ENCODE data around the gene MSI2.

Gene MSI2

DNA sequence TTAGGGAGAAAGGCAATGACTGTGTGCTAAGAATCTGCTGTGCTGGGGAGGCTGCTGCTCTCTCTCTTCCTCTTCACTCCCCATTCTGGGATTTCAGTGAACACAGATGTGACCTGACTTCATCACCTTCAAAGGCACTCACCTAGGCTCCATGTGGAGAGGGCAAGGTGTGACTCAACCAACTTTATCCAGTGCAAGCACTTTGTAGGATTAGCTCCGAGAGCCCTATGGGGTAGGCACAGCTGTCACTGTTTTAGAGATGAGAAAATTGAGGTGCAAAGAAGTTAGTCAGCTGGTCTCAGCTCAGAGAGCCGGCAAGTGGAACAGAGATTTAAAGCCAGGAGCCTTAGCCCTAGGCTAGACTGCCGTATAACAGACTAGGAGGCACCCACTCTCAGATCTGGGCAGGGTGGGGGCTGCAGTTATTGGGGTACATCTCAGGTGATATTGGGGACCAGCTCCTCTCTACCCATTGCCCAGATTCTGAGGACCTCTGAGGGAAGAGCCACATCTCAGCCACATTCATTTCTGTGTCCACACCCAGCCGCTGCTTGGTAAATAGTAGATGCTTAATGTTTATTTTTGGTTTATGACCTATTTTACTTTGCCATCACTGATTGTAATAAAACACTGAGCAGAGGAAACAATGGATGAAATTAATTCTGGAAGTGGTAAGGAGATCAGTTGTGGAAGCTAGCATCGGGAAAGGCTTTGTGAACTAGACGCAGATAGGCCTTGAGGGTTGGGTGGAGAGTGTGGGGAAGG is 350.0 kb downstream of the MSI2 start:
- DNase-seq (ENCODE audit: low read depth, low spot score): no peak
- Histone ChIP-seq H3K27me3 (ENCODE audit: control insufficient read depth, insufficient read depth, low read length) (no peaks in the 10 kb centered on the region), H3K36me3 (ENCODE audit: control insufficient read depth, insufficient read depth, low read length) (no peaks in the 10 kb centered on the region), H3K9me3 (ENCODE audit: control insufficient read depth, insufficient read depth, low read length) (no peaks in the 10 kb centered on the region), H3K4me1 (ENCODE audit: control insufficient read depth, insufficient read depth, low read length) (peaks cover 12% of the 10 kb centered on the region), H3K27ac (ENCODE audit: low read length) (no peak overlapping the region), H3K4me3 (ENCODE audit: low read length) (no peak overlapping the region)
- WGBS (ENCODE audit: insufficient coverage, insufficient read length): no CpG with 5 or more reads among the region's 6 CpGs

DNA sequence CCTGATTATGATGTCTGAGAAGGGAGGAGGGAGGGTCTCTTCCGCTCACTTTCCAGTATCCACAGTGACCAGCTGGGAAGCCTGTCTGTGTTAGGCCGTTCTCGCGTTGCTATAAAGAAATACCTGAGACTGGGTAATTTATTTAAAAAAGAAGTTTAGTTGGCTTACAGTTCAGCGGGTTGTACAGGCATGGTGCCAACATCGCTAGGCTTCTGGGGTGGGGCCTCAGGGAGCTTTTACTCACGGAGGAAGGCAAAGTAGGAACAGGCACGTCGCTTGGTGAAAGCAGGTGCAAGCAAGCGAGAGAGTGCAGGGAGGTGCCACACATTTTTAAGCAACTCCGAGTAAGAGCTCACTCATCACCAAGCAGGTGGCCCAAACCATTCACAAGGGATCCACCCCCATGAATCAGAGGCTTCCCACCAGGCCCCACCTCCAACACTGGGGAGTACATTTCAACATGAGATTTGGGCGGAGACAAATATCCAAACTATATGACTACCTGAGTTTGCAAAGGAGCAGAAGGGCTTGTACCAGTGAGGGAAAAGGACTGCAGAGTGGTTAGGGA is 351.3 kb downstream of the MSI2 start:
- H3K4me3 ChIP-seq (ENCODE audit: low read length): no peak overlapping the region
- H3K36me3 ChIP-seq (ENCODE audit: control insufficient read depth, insufficient read depth, low read length): no peaks in the 10 kb centered on the region
- no CpG with 5 or more reads among the region's 12 CpGs for WGBS (ENCODE audit: insufficient coverage, insufficient read length)
- no peaks in the 10 kb centered on the region for H3K9me3 ChIP-seq (ENCODE audit: control insufficient read depth, insufficient read depth, low read length)
- H3K4me1 ChIP-seq (ENCODE audit: control insufficient read depth, insufficient read depth, low read length): peaks cover 13% of the 10 kb centered on the region
- no peaks in the 10 kb centered on the region for H3K27me3 ChIP-seq (ENCODE audit: control insufficient read depth, insufficient read depth, low read length)
- H3K27ac ChIP-seq (ENCODE audit: low read length): no peak overlapping the region
- no peak for DNase-seq (ENCODE audit: low read depth, low spot score)

DNA sequence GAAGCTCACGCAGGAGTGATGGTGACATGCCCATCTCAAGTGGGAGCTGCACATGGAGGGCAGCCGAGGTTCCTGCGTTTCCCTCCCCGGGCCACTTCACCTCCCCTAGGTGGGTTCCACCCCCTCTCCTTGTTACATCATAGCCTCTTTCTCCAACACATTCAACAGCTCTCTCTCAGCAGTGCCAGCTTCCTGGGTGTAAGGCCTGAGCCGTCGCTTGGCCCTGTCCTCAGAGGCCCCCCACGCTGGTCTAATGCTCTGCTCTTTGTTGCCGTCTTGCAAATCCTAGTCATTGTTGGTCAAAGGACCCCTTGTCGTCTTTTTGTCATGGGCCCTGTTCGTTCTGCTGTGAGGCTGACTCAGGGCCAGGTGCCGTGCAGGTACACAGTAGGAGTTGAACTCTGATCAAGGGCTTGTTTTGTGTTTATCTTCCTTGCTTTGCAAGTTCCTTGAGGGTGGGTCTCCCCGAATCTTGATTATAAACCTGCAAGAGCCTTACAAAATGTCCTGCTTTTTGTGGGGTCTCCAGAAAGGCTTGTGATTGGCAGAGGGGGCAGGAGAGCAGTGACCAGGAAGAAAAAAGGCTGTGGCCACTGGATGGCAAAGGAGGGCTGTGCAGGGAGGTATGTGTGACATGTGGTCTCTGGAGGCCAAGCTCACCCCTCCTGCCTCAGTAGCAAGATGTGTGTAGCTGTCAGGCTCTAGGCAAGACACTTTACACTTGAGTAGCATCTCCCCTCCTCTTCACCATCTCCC is 352.2 kb downstream of the MSI2 start:
- Histone ChIP-seq H3K27me3 (ENCODE audit: control insufficient read depth, insufficient read depth, low read length) (no peaks in the 10 kb centered on the region), H3K36me3 (ENCODE audit: control insufficient read depth, insufficient read depth, low read length) (no peaks in the 10 kb centered on the region), H3K27ac (ENCODE audit: low read length) (no peak overlapping the region), H3K4me3 (ENCODE audit: low read length) (no peak overlapping the region), H3K9me3 (ENCODE audit: control insufficient read depth, insufficient read depth, low read length) (no peaks in the 10 kb centered on the region), H3K4me1 (ENCODE audit: control insufficient read depth, insufficient read depth, low read length) (peaks cover 13% of the 10 kb centered on the region)
- no peak for DNase-seq (ENCODE audit: low read depth, low spot score)
- no CpG with 5 or more reads among the region's 12 CpGs for WGBS (ENCODE audit: insufficient coverage, insufficient read length)

- no peaks in the 10 kb centered on the region for H3K9me3 ChIP-seq (ENCODE audit: control insufficient read depth, insufficient read depth, low read length)
- no CpG with 5 or more reads among the region's 11 CpGs for WGBS (ENCODE audit: insufficient coverage, insufficient read length)
- no peaks in the 10 kb centered on the region for H3K27me3 ChIP-seq (ENCODE audit: control insufficient read depth, insufficient read depth, low read length)
- no peak overlapping the region for H3K27ac ChIP-seq (ENCODE audit: low read length)
- no peak for DNase-seq (ENCODE audit: low read depth, low spot score)
- no peak overlapping the region for H3K4me3 ChIP-seq (ENCODE audit: low read length)
- peaks cover 13% of the 10 kb centered on the region for H3K4me1 ChIP-seq (ENCODE audit: control insufficient read depth, insufficient read depth, low read length)
- no peaks in the 10 kb centered on the region for H3K36me3 ChIP-seq (ENCODE audit: control insufficient read depth, insufficient read depth, low read length)
These were observed 353.0 kb downstream of the MSI2 start for GRCh38 chr17:57609125-57609877.

DNA sequence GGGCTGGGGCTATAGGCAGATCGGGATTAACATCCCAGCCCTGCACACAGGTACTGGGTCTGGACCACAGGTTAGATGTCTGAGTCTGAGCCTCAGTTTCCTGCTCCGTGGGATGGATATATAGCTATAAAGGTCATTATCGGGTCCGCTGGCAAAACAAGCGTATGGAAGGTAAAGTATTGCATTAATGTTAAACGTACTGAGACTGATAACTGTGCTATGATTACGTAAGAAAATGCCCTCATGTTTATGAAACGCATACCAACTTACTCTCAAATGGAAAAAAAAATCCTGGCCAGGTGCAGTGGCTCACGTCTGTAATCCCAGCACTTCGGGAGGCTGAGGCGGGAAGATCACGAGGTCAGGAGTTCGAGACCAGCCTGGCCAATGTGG is 353.6 kb downstream of the MSI2 start:
- Histone ChIP-seq H3K36me3 (ENCODE audit: control insufficient read depth, insufficient read depth, low read length) (no peaks in the 10 kb centered on the region), H3K27me3 (ENCODE audit: control insufficient read depth, insufficient read depth, low read length) (no peaks in the 10 kb centered on the region), H3K4me3 (ENCODE audit: low read length) (no peak overlapping the region), H3K9me3 (ENCODE audit: control insufficient read depth, insufficient read depth, low read length) (no peaks in the 10 kb centered on the region), H3K27ac (ENCODE audit: low read length) (no peak overlapping the region), H3K4me1 (ENCODE audit: control insufficient read depth, insufficient read depth, low read length) (peaks cover 13% of the 10 kb centered on the region)
- no CpG with 5 or more reads among the region's 13 CpGs for WGBS (ENCODE audit: insufficient coverage, insufficient read length)
- no peak for DNase-seq (ENCODE audit: low read depth, low spot score)

DNA sequence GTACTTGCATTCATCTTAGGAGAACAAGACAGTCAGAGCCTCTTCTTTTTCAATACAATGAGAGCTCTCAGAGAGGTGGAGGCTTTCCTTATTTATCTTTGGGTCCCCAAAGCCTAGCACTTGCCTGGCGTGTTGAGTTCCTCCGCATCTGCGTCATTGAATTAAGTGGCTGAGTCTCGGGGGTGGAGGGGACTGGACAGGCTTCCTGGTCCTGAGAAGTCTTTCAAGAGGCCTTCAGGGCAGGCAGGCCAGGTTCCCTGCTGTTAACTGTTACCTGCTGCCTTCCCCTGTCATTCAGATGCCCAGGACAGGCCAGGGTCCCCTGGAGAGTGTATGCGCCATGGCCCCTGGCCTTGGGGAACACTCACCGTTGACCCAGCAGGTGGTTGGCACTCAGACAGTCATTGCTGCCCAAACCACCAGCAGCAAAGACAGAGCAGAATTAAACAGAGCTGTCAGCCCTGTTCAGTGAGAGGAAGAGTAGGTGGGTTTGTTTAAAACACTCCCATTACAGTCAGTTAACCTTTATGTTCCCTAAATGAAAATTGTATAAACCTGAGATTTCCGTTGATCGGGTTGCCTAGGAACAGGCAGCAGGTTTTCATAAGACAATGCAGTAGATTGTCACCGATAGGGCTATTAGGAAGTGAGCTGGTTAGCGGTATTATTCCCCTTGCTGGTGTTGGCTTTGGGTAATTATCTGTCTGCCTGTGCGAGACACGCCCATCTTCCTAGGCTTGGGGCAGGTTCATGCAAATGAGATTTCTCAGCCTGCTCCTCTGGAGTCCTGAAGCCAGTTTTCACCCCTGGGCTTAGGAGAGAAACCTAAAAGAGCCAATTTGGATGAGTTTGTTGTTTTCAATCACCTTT is 356.1 kb downstream of the MSI2 start:
- Histone ChIP-seq H3K4me1 (ENCODE audit: control insufficient read depth, insufficient read depth, low read length) (peaks cover 12% of the 10 kb centered on the region), H3K27ac (ENCODE audit: low read length) (no peak overlapping the region), H3K9me3 (ENCODE audit: control insufficient read depth, insufficient read depth, low read length) (no peaks in the 10 kb centered on the region), H3K27me3 (ENCODE audit: control insufficient read depth, insufficient read depth, low read length) (no peaks in the 10 kb centered on the region), H3K36me3 (ENCODE audit: control insufficient read depth, insufficient read depth, low read length) (0 out of 2 replicates have a peak, but pooled peaks cover 2% of the 10 kb centered on the region), H3K4me3 (ENCODE audit: low read length) (no peak overlapping the region)
- no peak for DNase-seq (ENCODE audit: low read depth, low spot score)
- WGBS (ENCODE audit: insufficient coverage, insufficient read length): no CpG with 5 or more reads among the region's 12 CpGs

- 0 out of 2 replicates have a peak, but pooled peaks cover 2% of the 10 kb centered on the region for H3K36me3 ChIP-seq (ENCODE audit: control insufficient read depth, insufficient read depth, low read length)
These were observed 358.4 kb downstream of the MSI2 start for GRCh38 chr17:57614742-57615141.

DNA sequence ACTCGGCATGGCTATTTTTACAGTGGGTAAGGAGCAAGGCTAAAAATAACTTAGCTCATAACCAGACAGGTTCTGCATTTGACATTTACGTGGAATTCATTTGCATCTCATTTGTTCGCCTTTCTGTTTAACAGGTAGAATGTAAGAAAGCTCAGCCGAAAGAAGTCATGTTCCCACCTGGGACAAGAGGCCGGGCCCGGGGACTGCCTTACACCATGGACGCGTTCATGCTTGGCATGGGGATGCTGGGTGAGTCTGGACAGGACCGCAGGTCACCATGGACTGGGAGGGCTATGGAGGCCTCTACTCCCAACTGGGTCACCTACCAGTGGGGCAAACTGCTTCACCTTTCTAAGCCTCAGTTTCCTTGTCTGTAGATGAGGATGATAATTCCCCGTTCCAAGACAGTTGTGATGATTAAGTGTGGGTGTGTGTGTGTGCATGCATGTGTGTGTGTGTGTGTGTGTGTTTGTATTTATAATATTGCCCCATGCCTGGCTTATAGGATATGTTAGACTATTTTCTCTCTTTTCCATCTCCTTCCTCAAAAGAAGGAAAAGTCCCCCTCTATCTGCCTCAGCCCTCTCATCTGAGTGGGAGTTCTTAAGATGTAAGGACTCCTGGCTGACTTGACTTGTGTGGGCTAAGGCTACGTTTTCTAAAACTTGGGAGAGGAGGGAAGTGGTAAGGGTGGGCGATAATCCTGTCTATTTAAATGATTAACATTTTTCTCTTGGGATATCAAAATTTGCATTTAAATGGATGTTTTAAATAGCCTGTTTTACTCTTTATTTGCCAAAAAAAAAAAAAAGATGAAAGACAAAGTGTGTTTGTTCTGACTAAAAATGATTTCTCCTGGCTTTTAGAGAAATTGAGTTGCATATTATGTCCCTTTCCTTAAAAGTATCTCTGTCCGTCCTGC is 359.8 kb downstream of the MSI2 start:
- WGBS (ENCODE audit: insufficient coverage, insufficient read length): no CpG with 5 or more reads among the region's 13 CpGs
- Histone ChIP-seq H3K4me3 (ENCODE audit: low read length) (no peak overlapping the region; the same call in 1 of the 2 replicates), H3K4me1 (ENCODE audit: control insufficient read depth, insufficient read depth, low read length) (peaks cover 1% of the 10 kb centered on the region), H3K9me3 (ENCODE audit: control insufficient read depth, insufficient read depth, low read length) (no peaks in the 10 kb centered on the region), H3K36me3 (ENCODE audit: control insufficient read depth, insufficient read depth, low read length) (0 out of 2 replicates have a peak, but pooled peaks cover 2% of the 10 kb centered on the region), H3K27ac (ENCODE audit: low read length) (no peak overlapping the region), H3K27me3 (ENCODE audit: control insufficient read depth, insufficient read depth, low read length) (no peaks in the 10 kb centered on the region)
- no peak for DNase-seq (ENCODE audit: low read depth, low spot score)

More at GRCh38 chr17:57614742-57615141, 358.4 kb downstream of the MSI2 start:
- WGBS (ENCODE audit: insufficient coverage, insufficient read length): no CpG with 5 or more reads among the region's 3 CpGs
- no peak for DNase-seq (ENCODE audit: low read depth, low spot score)
- no peaks in the 10 kb centered on the region for H3K9me3 ChIP-seq (ENCODE audit: control insufficient read depth, insufficient read depth, low read length)
- H3K4me1 ChIP-seq (ENCODE audit: control insufficient read depth, insufficient read depth, low read length): peaks cover 1% of the 10 kb centered on the region
- no peak overlapping the region for H3K4me3 ChIP-seq (ENCODE audit: low read length)
- no peak overlapping the region for H3K27ac ChIP-seq (ENCODE audit: low read length)
- H3K27me3 ChIP-seq (ENCODE audit: control insufficient read depth, insufficient read depth, low read length): no peaks in the 10 kb centered on the region

DNA sequence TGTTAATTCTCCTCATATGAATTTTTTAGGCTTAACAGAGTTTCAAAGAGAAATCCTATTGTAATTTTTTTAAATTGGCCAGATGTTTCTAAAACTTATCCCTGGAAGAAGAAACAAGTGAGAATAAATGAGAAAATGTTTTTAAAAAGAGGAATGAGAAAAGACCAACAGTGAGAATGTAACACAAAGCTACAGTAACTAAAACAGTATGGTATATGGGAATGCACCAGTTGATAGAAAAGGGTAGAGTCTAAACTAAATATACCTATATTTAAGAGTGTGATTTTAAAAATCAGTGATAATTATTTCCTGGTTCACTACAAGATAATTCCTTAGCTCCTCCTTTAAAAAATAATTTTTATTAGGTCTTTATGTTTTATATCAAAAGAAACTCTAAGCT is 360.9 kb downstream of the MSI2 start:
- 0 out of 2 replicates have a peak, but pooled peaks cover 2% of the 10 kb centered on the region for H3K36me3 ChIP-seq (ENCODE audit: control insufficient read depth, insufficient read depth, low read length)
- H3K4me1 ChIP-seq (ENCODE audit: control insufficient read depth, insufficient read depth, low read length): peaks cover 1% of the 10 kb centered on the region; the same call in 1 of the 2 replicates
- no peak overlapping the region for H3K27ac ChIP-seq (ENCODE audit: low read length)
- no peaks in the 10 kb centered on the region for H3K27me3 ChIP-seq (ENCODE audit: control insufficient read depth, insufficient read depth, low read length)
- H3K9me3 ChIP-seq (ENCODE audit: control insufficient read depth, insufficient read depth, low read length): no peaks in the 10 kb centered on the region
- no peak for DNase-seq (ENCODE audit: low read depth, low spot score)
- no peak overlapping the region for H3K4me3 ChIP-seq (ENCODE audit: low read length)
